ENCODE results near the gene ZNF512B.

Gene ZNF512B

GRCh38 chr20:64006902-64007301, 37.2 kb upstream of the ZNF512B start:
- TF ChIP-seq RAD21 (IDR thresholded peaks at IDR 0.05; ENCODE audit: low read depth) (no peak), YY1 (IDR thresholded peaks at IDR 0.05; ENCODE audit: low read depth) (no peak), CEBPB (IDR thresholded peaks at IDR 0.05) (no peak), EGR1 (IDR thresholded peaks at IDR 0.05) (no peak), TCF12 (IDR thresholded peaks at IDR 0.05; ENCODE audit: low read depth) (no peak), CREB1 (IDR thresholded peaks at IDR 0.05; ENCODE audit: low read depth) (no peak), EP300 (IDR thresholded peaks at IDR 0.05; ENCODE audit: borderline replicate concordance) (no peak), NFIC (IDR thresholded peaks at IDR 0.05) (no peak), TEAD4 (IDR thresholded peaks at IDR 0.05) (no peak), TAF1 (IDR thresholded peaks at IDR 0.05; ENCODE audit: low read depth) (no peak), MAX (IDR thresholded peaks at IDR 0.05) (no peak), REST (IDR thresholded peaks at IDR 0.05; ENCODE audit: low read depth) (no peak), FOXM1 (IDR thresholded peaks at IDR 0.05; ENCODE audit: borderline replicate concordance, low read depth) (no peak), ZBTB7A (IDR thresholded peaks at IDR 0.05; ENCODE audit: low read depth) (no peak), USF1 (IDR thresholded peaks at IDR 0.05) (no peak)

GRCh38 chr20:64006490-64006889, 36.8 kb upstream of the ZNF512B start:
- TF ChIP-seq CEBPB (IDR thresholded peaks at IDR 0.05), result no peak
- no peak for TF ChIP-seq REST (IDR thresholded peaks at IDR 0.05; ENCODE audit: low read depth)
- TF ChIP-seq USF1 (IDR thresholded peaks at IDR 0.05), result no peak
- no peak for TF ChIP-seq EGR1 (IDR thresholded peaks at IDR 0.05)
- no peak for TF ChIP-seq MAX (IDR thresholded peaks at IDR 0.05)
- TF ChIP-seq TCF12 (IDR thresholded peaks at IDR 0.05; ENCODE audit: low read depth), result no peak
- no peak for TF ChIP-seq TEAD4 (IDR thresholded peaks at IDR 0.05)
- TF ChIP-seq EP300 (IDR thresholded peaks at IDR 0.05; ENCODE audit: borderline replicate concordance), result no peak
- no peak for TF ChIP-seq TAF1 (IDR thresholded peaks at IDR 0.05; ENCODE audit: low read depth)
- no peak for TF ChIP-seq NFIC (IDR thresholded peaks at IDR 0.05)
- no peak for TF ChIP-seq YY1 (IDR thresholded peaks at IDR 0.05; ENCODE audit: low read depth)
- no peak for TF ChIP-seq CREB1 (IDR thresholded peaks at IDR 0.05; ENCODE audit: low read depth)
- no peak for TF ChIP-seq RAD21 (IDR thresholded peaks at IDR 0.05; ENCODE audit: low read depth)
- no peak for TF ChIP-seq ZBTB7A (IDR thresholded peaks at IDR 0.05; ENCODE audit: low read depth)
- TF ChIP-seq FOXM1 (IDR thresholded peaks at IDR 0.05; ENCODE audit: borderline replicate concordance, low read depth), result no peak

GRCh38 chr20:64005394-64005793, 35.7 kb upstream of the ZNF512B start:
- TF ChIP-seq USF1 (IDR thresholded peaks at IDR 0.05) (no peak), MAX (IDR thresholded peaks at IDR 0.05) (no peak), CEBPB (IDR thresholded peaks at IDR 0.05) (no peak), RAD21 (IDR thresholded peaks at IDR 0.05; ENCODE audit: low read depth) (no peak), YY1 (IDR thresholded peaks at IDR 0.05; ENCODE audit: low read depth) (no peak), TEAD4 (IDR thresholded peaks at IDR 0.05) (no peak), EGR1 (IDR thresholded peaks at IDR 0.05) (no peak), NFIC (IDR thresholded peaks at IDR 0.05) (no peak), REST (IDR thresholded peaks at IDR 0.05; ENCODE audit: low read depth) (no peak), TAF1 (IDR thresholded peaks at IDR 0.05; ENCODE audit: low read depth) (no peak), CREB1 (IDR thresholded peaks at IDR 0.05; ENCODE audit: low read depth) (no peak), EP300 (IDR thresholded peaks at IDR 0.05; ENCODE audit: borderline replicate concordance) (no peak), FOXM1 (IDR thresholded peaks at IDR 0.05; ENCODE audit: borderline replicate concordance, low read depth) (no peak), TCF12 (IDR thresholded peaks at IDR 0.05; ENCODE audit: low read depth) (no peak), ZBTB7A (IDR thresholded peaks at IDR 0.05; ENCODE audit: low read depth) (no peak)
